ENCODE results near the gene ZNF318. TPM values are rescaled to one million over a fixed set of nuclear protein-coding genes. Genes with fewer than 3 reads are reported as not detected.

ZNF318 gene
- total and polyA plus RNA-seq, 10 of the 15 experiments (the other 5 are each of a cell fraction or from before 2014, with no cell fraction given): 3.4 to 79.8 (median 13.7) TPM

GRCh38 chr6:43311666-43312065, 57.8 kb downstream of the ZNF318 start (continued):
- TF ChIP-seq CUX1 (IDR thresholded peaks at IDR 0.05; ENCODE audit: insufficient replicate concordance, low read depth, low read length) (no peak), FOS (IDR thresholded peaks at IDR 0.05; ENCODE audit: borderline replicate concordance, extremely low read depth, insufficient read length) (no peak), MYB (IDR thresholded peaks at IDR 0.05; ENCODE audit: borderline replicate concordance, low read depth, low read length) (no peak), E2F8 (IDR thresholded peaks at IDR 0.05; ENCODE audit: low read depth, partially characterized antibody) (no peak), SMAD5 (IDR thresholded peaks at IDR 0.05; ENCODE audit: low read depth) (no peak), IRF4 (IDR thresholded peaks at IDR 0.05; ENCODE audit: low read depth, low read length) (no peak), PAX5 (IDR thresholded peaks at IDR 0.05; ENCODE audit: borderline replicate concordance, low read depth, low read length) (no peak), CBX5 (IDR thresholded peaks at IDR 0.05; ENCODE audit: low read depth) (no peak), CTCF (IDR thresholded peaks at IDR 0.05 in 2 of 3, conservative IDR thresholded peaks at IDR 0.05 in 1 of 3; ENCODE audit: control insufficient read depth in 2 of 3, extremely low read depth in 1 of 3, insufficient read depth in 1 of 3, low read depth in 3 of 3, low read length in 3 of 3) (no peak), ZNF592 (IDR thresholded peaks at IDR 0.05) (no peak), POLR2A (IDR thresholded peaks at IDR 0.05; ENCODE audit: low read depth, low read length) (no peak), BCL11A (IDR thresholded peaks at IDR 0.05; ENCODE audit: low read depth, low read length) (no peak)
